Kidney capillary endothelial cell (primary cell): ENCODE measurements around the gene MYLK.
A peak's percentile ranks its signal among the peaks of the same experiment; 100 is the strongest.
"Not testable (repeated sequence)": the region's sequence is repeated elsewhere in the genome, so short reads cannot be mapped to it uniquely, and the experiment has no call there.

Source experiments
- DNase-seq: peaks from one replicate; pipeline ENCODE4 v3.0.0-alpha.2; 2018; ENCODE audit warnings: low spot score

Gene MYLK

DNA sequence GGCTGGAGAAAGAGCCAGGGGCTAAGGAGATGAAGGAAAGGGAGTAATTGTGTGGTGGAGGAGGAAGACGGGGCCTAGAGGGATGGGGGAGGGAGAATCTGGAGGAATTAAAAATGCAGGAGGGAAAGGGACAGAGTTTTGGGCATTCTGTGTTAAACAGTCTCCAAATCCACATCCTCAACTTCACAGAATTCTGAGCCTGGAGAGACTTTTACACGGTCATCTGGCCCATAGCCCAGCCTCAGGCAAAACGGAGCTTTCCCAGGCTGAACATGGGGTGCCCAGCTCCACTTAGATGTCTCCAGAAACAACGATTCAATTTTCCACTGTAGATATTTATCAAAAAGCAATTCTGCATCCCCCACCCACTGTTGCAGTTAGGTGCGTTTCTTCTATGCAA lies 161.7 kb downstream of the MYLK start:
- DNase-seq, result no peak

DNA sequence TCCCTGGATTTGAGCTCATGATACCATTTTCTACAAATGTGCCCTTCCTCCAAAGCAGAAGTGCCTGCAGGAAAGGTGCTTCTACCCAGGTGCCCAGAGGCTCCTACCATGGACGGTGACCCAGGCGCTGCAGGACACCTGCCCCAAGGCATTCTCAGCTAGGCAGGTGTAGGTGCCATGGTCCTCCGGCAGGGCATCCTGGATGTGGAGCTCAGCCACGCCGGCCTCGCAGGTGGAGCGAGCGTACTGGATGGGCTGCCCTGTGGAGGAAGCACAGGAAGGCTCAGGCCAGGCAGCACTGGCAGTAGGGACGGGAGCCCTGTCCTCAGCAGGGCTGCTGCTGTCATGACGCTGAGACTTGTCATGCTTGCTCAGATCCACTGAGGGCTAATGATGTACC lies 162.1 kb downstream of the MYLK start:
- DNase-seq, result no peak

DNA sequence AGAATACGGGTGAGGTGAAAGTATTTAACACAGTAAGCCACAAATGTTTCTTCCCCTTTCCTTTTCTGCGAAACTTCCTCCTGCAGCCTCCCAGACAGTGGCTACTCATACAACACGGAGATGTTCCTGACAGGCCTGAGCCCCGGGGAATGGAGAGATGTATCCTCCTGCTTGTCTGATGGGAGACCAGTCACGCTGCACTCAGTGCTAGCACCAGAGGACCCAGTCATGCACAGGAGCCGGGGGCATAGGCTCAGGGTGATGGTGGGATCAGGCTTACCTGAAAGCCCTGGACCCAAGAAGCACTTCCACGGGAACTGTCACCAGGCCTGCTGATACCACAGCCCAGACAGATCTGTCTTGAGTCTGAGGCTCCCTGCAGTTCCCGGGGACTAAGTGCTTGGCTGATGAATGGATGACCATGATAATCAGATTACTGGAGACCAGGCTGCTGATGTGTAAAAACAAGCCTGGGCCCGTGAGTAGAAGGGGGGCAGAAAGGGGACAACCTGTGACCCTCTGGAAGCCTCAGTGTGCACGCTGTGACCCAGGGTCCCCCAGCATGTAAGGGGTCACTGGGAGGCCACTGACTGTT lies 162.9 kb downstream of the MYLK start:
- DNase-seq, result not testable (repeated sequence)

DNA sequence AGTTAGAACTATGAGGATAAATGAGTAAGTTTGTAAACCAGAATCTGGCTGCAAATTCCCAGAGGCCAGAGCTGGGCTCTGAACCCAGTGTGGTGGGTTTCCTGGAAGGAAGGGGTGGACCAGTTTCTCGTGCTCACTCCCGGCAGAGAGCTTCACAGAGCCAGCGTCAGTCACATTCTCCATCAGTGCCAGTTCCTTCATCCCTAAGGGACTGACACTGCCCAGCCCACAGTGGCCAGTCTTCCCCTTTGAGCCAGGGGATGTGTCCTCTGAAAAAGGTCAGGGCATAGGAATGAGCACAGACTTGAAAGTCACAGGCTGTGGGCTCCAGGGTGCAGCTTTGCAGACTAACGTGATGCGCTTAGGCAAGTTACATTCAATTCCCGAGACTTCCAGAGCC lies 163.5 kb downstream of the MYLK start:
- no peak for DNase-seq

DNA sequence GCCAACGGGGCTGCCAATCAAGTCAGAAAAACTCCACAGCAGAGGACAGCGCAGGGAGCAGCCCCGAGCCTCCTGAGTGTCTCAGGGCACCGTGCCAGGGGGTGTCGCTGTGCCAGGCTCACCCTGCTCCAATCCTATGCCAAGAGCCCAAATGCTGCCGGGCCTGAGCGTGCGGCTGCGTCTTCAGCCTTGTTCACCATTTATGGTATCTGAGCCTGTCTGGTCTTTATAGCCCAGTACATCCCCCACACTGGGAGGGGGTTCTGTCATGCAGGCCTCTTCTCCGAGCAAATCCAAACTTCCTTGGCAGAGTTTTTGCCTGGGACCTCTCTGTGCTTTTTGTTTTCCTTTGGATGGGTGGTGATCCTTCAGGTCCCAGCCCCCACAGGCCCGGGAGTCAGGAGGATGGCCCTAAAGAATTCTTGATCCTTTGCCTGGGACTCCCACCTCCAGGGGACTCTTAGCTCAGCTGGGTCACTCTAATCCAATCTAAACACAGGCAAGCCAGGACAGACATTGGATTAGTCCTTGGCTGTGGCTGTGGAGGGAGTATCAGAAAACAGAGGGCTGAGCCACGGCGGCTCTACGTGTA lies 164.2 kb downstream of the MYLK start:
- no peak for DNase-seq

DNA sequence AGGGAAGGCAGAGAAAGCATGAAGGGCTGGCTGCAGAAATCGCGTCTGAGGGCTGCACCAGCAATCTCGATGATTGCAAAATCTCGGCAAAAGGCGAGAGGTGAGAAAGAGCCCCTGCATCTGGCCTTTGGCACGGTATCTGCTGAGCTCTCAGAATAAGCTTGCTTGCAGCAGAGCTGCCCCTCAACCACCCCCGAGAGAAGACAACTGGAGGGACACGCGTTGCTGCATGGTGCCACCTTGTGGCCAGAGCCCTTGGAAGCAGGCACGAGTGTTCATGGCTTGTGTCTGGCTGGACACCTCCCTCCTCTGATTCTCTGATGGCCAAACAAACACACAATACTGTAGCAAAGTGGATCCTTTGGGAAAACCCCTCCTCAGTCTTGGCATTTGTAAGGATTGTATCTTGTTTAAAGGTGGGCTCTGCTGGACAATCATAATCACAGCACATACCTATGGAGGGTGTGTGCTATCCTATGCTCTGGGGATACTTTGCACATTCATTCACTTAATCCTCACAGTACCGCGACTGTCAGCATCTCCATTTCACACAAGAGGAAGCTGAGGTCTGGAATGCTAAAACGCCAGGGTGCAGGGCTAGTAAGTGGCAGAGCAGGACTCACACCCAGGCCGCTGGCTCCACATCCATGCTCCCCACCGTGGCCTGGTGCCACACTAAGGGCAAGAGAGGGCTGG lies 164.9 kb downstream of the MYLK start:
- DNase-seq, result peak; percentile 74

DNA sequence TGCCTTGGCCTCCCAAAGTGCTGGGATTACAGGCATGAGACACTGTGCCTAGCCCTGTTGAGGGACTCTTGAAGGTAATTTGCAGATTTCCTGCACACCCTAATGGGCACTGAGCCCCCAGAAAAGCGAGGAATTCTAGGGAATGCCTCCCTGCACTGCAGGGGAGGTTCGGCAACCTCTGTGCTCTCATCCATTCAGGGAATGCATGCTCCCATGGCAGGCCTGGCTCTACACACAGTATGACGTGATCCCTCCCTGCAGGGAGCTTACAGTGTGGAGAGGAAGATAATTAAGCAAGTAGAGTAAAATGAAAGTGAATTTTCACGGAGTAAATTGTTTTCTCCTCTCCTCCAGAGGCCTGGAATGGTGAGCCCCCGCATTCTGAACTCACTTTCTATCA lies 166.0 kb downstream of the MYLK start:
- no peak for DNase-seq

DNA sequence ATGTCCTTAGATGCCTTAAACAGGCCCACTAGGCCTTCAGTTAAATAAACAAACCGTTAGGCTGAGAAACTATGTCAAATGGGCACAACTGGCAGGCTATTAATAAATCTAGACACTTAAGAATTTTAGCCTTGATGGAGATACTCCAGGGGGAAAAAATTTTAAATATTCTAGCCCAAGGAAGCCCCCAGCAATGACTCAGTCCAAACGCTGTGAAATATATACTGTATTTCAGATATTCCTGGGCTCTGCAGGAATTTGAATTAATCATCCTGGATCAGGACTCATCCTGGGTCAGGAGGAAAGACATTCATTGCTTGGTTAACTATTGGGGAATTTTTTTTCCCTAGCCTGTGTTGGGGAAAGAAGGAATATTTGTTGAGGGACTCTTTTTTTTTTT lies 166.7 kb downstream of the MYLK start:
- DNase-seq, result not testable (repeated sequence)

DNA sequence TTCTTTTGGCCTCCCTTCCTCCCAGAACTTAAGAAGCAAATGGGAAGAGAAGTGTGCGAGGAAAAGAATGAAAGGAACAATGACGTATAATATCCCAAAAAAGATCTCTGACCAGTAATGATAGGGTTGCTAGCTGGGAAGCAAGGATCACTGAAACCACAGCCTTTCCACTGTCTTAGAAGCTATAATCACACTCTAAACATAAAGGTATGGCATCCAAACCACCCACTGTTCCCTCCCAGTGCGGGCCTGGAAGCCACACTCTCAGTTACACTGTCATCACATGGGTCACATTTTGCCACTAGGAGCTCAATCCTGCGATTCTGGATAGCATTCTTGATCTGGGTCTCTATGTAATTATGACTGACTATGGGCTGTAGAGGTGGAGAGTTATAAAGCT lies 167.7 kb downstream of the MYLK start:
- no peak for DNase-seq

DNA sequence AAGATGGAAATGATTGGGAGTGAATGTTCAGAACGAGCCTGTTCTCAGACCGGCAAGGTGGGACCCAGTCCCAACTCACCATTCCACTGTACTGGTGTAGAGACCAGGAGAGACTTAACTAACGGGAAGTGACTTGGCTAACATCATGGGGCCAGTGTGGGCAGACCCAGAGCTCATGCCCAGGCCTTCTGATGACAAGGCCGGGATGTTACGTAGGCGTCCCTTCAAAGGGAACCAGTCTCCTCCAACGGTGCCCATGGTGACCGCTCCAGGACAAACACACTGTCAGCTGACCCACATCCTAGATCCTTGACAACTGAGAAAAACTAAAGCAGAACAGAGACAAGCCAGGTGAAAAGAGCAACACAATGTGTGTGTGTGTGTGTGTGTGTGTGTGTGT lies 170.9 kb downstream of the MYLK start:
- DNase-seq, result no peak

DNA sequence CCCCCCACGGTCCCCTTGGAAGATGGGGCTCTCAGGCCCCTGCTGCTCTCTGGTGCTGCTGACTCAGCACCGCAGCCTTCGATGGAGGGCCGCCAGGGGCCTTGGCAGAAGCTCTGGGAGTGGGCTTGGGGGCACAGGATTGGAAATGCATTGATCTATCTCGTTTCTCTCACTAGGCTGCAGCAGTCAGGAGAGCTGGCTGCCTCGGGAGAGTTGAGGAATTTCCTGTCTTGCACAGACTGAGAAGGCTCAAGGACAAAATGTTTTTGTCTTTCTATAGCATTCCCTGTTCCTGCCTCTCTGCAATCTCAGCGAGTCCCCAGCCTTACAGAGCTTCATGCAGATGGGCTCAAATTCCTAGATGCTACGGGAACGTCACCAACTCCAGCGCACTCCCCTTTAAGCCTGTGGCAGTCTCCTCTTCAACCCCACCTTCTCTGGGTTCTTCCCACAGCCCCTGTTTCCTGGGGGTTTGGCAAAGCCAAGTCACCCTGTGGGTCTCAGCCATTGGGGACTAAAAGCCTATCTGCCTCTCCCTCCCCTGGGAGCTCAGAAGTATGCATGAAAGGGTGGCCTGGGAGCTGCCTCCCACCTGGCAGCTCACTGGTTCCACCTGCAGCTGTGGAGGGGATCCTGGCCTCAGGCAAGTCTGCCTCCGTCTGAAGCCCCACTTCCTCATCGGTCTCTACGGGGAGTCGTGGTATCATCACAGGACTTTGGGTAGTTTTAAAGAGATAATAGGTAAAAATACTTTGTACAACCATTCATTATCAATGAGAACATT lies 171.9 kb downstream of the MYLK start:
- no peak for DNase-seq

DNA sequence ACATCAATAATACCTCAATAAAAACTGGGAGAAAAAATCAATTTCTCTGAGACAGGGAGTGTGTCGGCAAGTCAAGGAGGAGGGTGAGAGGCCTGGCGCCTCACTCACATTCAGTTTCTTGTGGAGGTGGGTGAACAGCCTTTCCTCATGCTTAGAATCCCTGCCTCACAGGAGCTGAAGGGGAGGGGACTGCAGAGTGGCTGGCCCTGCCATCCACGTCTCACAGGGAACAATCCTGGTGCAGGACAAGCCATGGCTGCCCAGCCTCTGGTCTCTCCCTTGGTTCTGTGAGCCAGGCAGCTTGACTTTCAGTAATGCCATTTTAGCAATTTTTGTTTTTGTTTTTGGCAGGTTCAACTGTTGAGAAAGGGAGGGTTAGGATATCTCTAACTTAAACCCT lies 172.8 kb downstream of the MYLK start:
- no peak for DNase-seq

DNA sequence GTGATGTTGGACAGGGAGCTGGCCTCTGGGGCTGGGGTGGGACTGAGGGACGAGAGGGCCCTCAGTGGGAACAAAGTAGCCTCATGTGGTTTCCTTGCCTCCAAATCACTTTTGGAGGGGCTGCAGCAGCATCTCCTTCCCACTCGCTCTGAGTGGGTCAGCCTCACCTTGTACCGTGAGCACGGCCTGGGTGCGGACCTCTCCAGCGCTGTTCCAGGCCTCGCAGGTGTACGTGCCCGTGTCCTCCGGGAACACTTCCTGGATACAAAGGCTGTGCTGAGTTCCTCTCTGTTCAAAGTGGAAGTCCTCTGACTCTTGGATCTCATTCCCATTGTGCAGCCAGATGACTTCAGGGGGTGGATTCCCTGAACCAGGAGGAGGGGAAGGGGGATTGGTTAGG lies 175.6 kb downstream of the MYLK start:
- DNase-seq, result no peak

DNA sequence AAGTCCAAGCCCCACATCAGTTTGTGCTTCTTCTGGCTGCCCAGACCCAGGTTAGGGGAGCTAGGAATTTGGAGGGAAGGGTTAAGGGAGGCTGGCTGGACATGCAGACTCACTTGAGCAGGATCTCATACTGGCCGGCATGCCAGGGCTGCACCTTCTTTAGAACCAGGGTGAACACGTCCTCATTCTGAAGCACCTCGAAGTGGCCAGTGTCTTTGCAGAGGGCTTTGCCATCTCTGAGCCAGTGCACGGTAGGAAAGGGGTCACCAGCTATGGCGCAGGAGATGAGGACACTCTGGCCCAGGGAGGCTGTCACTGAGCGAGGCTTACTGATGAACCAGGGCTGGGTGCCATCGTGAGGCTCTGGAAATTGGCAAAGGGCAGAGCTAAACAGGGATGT lies 176.5 kb downstream of the MYLK start:
- not testable (repeated sequence) for DNase-seq

DNA sequence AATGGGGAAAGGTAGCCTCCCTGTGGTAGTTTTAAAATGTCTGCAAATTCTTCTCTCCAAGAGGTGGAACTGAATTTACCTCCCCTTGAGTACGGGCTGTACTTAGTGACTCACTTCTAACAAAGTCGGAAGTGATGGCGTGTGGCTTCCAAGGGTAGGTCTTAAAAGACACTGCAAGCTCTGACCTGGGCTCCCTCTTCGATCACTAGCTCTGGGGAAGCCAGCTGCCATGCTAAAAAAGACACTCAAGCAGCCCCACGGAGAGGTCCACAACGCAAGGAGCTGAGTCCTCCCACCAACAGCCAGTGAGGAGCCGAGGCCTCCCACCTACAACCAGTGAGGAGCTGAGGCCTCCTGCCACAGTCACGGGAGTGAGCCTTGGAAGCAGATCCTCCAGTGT lies 177.3 kb downstream of the MYLK start:
- no peak for DNase-seq

DNA sequence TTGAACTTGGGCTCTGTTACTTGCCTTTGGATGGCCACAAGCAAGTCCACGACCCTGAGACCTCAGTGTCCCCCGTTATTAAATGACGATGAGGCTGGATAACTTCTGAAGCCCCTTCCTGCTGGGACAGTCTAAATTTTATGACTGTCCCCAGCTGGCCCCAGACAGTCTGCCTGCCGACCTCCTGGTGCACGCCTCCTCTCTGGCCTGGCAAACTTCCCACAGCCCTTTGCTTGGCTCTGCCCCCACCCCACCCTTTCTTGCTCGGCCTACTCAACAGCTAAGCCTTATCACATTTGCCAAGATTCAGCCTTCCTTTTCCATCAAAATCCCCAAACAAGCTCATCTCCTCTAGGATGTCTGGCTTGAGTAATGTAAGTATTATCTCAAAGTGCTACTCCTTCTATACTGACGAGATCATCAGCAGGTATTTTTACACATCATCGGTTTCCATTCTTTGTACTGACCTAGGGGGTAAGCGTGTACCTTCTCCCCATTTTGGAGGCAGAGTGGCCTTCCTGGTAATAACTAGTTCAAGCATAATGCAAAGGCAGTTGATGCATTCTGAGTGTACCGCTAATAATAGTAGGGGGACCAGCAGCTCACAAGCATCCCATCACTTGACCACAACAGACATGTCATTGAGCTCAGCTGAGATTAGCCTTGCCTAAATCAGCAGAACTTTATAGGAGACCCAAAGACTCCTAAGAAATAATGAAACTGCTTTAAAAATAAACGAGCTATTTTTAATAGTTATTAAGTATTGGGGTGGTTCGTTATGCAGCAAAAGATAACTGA lies 178.4 kb downstream of the MYLK start:
- no peak for DNase-seq

DNA sequence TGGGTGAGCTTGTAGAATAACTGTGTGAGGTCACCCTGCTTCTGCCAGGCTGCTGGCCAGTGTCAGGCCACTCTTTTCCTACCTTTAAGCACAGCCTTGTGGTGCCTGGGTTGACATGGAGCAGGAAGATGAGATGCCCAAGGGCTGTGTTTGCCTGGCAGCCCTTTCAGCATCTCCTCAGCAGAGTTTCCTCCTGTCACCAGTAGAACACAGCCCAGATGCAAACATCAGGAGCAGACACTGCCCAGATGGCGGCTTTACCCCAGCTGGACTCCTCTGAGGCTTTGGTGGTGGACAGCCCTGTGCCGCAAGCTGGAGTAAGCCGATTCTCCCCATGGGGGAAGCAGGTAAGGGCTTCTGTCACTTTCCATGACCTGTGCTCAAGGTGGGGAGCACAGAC lies 180.5 kb downstream of the MYLK start:
- DNase-seq, result not testable (repeated sequence)

DNA sequence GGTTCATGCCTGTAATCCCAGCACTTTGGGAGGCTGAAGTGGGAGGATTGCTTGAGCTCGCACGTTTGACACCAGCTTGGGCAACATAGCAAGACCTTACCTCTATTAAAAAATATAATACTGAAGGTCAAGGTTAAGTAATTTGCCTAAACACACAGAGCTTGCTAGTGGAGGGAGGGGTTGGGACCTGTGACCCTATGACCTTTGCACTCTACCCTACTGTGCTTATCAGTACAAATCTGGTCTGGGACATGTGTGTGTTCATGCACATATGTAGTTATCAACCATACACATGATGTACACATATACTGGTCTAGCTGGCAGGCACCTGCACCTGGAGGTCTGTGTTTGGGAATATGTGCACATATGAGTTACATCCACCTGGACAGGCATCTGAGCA lies 181.4 kb downstream of the MYLK start:
- no peak for DNase-seq

DNA sequence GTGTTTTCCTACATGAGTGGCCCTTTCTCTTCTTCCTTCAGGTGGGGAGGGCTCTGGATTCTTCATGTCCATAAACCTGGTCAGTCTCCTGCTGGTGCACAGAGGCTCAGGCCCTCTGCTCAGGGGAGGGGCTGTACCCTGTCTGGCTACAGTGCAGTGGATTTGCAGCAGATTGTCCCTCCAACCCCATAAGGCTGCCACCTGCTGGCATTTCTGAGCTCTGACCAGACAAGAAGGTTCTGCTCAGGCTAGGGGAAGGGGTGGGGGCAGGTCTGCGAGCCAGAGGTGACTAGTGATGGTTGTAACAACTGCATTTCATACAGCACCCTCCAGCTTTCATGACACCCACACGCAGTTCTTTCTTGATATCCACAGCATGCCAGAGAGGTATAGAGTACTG lies 182.1 kb downstream of the MYLK start:
- DNase-seq, result not testable (repeated sequence)

DNA sequence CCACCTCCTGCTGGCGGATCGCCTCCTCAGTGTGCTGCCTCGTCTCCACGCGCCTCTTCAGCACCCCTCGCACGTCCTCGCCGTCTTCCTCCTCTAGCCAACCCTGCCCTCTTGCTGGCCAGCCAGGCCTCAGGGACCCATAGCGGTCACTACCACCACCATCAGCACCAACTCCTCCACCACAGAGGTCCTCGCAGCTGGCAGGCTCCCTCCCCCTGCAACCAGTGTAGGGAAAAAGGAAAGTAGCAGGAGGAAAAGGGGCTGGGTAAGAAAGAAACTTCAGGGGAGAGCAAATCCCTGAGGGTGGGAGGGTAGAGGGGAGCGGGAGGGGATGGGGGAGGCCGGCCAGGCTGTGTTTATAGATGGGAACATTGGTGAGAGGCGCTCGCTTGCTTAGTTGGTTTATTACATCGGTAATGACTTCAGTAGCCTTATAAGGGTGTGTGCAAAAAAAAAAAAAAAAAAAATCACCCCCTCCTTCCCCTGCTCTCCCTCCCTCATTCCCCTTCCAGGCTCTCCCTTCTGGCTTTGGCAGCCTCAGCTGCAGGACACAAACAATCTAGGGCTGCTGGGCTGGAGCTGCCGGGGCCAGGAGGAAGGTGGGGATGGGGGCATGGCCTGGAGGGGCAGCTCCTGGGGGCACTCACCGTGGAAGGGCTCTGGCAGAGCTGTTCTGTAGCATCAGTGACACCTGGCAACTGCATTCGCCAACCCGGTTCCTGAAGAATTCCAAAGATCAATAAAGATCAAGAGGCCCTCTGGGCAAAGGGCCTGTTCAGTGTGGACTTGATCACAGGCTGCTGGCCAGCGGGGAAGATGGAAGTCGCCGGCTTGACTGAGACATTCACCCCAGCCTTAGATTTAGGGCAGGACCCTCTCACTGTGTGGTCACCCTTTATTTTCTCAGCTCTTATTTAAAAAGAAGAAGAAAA lies 183.1 kb downstream of the MYLK start:
- DNase-seq, result no peak

DNA sequence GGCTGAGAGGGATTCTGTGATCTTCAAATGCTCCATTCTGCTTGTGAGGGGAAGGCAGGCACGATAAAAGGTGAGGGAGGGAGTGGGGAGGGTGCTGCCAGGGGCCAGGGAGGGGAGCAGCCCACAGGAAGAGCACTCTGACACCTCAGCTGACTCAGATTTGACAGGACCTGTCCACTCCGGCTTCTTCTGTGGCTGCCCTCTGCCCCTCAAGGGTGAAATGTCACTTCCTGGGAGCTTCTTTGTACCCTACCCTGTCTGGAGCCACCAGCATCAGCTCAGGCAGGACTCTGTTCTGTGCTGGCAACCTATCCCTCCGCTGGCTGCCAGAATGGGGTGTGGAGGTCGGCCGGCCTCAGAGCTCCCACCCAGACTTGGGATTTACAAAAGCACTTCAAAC lies 185.3 kb downstream of the MYLK start:
- no peak for DNase-seq
